C4-2B (cell line): Measurements from ENCODE around the gene KIAA0586.

ENCODE experiments used
- ZFX ChIP-seq: fragments of 450-650 bp; IDR thresholded peaks from 2 replicates; pipeline ENCODE4 v1.6.1; 2017
- TF ChIP-seq, protein P1 (sequence below): fragments of 450-650 bp; conservative IDR thresholded peaks from 2 replicates; pipeline ENCODE4 v1.5.1; 2017; ENCODE audit warnings: mild to moderate bottlenecking

DNA sequence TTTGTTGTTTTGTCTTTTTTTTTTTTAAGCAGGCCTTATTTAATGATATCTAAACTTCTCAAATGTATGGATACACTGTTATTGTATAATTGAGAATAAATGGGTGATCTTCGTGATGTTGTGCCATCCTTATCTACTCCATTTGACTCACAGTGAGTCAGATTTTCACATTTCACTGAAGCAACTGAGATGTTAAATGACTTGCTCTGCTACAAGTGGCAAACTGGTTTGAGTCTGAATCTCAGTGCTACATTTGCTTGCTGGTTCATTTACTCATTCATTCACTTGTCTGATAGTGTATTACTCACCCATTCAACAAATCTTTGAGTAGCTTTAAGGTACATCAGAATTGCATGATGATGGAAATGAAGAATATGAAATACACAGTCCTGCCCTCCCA, 2.6 kb downstream of the KIAA0586 start:
- TF ChIP-seq, protein P1, sequence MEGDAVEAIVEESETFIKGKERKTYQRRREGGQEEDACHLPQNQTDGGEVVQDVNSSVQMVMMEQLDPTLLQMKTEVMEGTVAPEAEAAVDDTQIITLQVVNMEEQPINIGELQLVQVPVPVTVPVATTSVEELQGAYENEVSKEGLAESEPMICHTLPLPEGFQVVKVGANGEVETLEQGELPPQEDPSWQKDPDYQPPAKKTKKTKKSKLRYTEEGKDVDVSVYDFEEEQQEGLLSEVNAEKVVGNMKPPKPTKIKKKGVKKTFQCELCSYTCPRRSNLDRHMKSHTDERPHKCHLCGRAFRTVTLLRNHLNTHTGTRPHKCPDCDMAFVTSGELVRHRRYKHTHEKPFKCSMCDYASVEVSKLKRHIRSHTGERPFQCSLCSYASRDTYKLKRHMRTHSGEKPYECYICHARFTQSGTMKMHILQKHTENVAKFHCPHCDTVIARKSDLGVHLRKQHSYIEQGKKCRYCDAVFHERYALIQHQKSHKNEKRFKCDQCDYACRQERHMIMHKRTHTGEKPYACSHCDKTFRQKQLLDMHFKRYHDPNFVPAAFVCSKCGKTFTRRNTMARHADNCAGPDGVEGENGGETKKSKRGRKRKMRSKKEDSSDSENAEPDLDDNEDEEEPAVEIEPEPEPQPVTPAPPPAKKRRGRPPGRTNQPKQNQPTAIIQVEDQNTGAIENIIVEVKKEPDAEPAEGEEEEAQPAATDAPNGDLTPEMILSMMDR, result no peak
- TF ChIP-seq ZFX, result no peak
